ENCODE data around the gene OR52W1.

GRCh38 chr11:6223854-6224253, 24.8 kb downstream of the OR52W1 start:
- TF ChIP-seq CTCF (IDR thresholded peaks at IDR 0.05): no peak
- no peak for TF ChIP-seq POLR2A (IDR thresholded peaks at IDR 0.05)

Measured in adrenal gland (tissue), 5 donors.